MM.1S (cell line): Measurements from ENCODE around the gene GVQW3.
A peak's percentile ranks its signal among the peaks of the same experiment; 100 is the strongest.

ENCODE experiments used
- DNase-seq: peaks from one replicate; pipeline ENCODE4 v3.0.0-alpha.2; 2015
- H2AFZ ChIP-seq: fragments of 300-600 bp; sonication (generic); 2 replicates; pipeline ENCODE4 v1.6.0; 2016; ENCODE audit warnings: antibody characterized with exemption, low read length
- H3F3A ChIP-seq: fragments of 300-600 bp; sonication (generic); 2 replicates; pipeline ENCODE4 v1.6.1; 2016; ENCODE audit warnings: mild to moderate bottlenecking, antibody characterized with exemption, low read length, moderate library complexity, mixed read lengths; ENCODE audit not compliant: insufficient read depth
- H3K27ac ChIP-seq: fragments of 300-600 bp; sonication (generic); 2 replicates; pipeline ENCODE4 v1.5.1; 2016; ENCODE audit warnings: mild to moderate bottlenecking, low read length
- H3K27me3 ChIP-seq: fragments of 300-600 bp; sonication (generic); replicated peaks from 2 replicates; pipeline ENCODE4 v1.6.0; 2016; ENCODE audit warnings: low read length; ENCODE audit not compliant: insufficient read depth
- H3K36me3 ChIP-seq: fragments of 300-600 bp; sonication (generic); replicated peaks from 2 replicates; pipeline ENCODE4 v1.6.1; 2016; ENCODE audit warnings: mild to moderate bottlenecking, low read length, mixed read lengths; ENCODE audit not compliant: insufficient read depth
- H3K4me1 ChIP-seq: fragments of 300-600 bp; sonication (generic); 2 replicates; pipeline ENCODE4 v1.6.1; 2016; ENCODE audit warnings: low read length, mixed read lengths
- H3K4me2 ChIP-seq: fragments of 300-600 bp; sonication (generic); 2 replicates; pipeline ENCODE4 v1.6.0; 2016; ENCODE audit warnings: low read depth, low read length
- H3K4me3 ChIP-seq: fragments of 300-600 bp; sonication (generic); 2 replicates; pipeline ENCODE4 v1.5.1; 2016; ENCODE audit warnings: low read length, mixed read lengths
- H3K79me2 ChIP-seq: fragments of 300-600 bp; sonication (generic); 2 replicates; pipeline ENCODE4 v1.6.1; 2016; ENCODE audit warnings: mixed run types, low read length, mixed read lengths
- H3K9ac ChIP-seq: fragments of 300-600 bp; sonication (generic); 2 replicates; pipeline ENCODE4 v1.6.1; 2016; ENCODE audit warnings: low read length, mixed read lengths
- H3K9me2 ChIP-seq: fragments of 300-600 bp; sonication (generic); replicated peaks from 2 replicates; pipeline ENCODE4 v1.6.1; 2016; ENCODE audit warnings: mild to moderate bottlenecking, low read length, mixed read lengths; ENCODE audit not compliant: insufficient read depth
- H3K9me3 ChIP-seq: fragments of 300-600 bp; sonication (generic); replicated peaks from 2 replicates; pipeline ENCODE4 v1.6.1; 2016; ENCODE audit warnings: mild to moderate bottlenecking, low read length, mixed read lengths; ENCODE audit not compliant: insufficient read depth
- H4K20me1 ChIP-seq: fragments of 300-600 bp; sonication (generic); 2 replicates; pipeline ENCODE4 v1.6.1; 2016; ENCODE audit warnings: mild to moderate bottlenecking, low read length, moderate library complexity, mixed read lengths; ENCODE audit not compliant: insufficient read depth
- EZH2 ChIP-seq: fragments of 300-600 bp; sonication (generic); optimal IDR thresholded peaks from 2 replicates; pipeline ENCODE3; 2017; ENCODE audit warnings: low read depth, mild to moderate bottlenecking, antibody characterized with exemption, low read length, mixed read lengths
- EZH2phosphoT487 ChIP-seq: fragments of 300-600 bp; sonication (generic); IDR thresholded peaks from 2 replicates; pipeline ENCODE4 v1.6.1; 2018; ENCODE audit warnings: antibody characterized with exemption, low read length
- TF ChIP-seq, protein P1 (sequence below): fragments of 300-600 bp; sonication (generic); IDR thresholded peaks from 2 replicates; pipeline ENCODE4 v1.5.1; 2016; ENCODE audit warnings: antibody characterized with exemption, low read length, mixed read lengths

GVQW3 gene

GRCh38 chr11:76391811-76392475 lies 10.8 kb downstream of the GVQW3 start:
- H3K4me2 ChIP-seq, result no peak overlapping the region
- no peaks in the 10 kb centered on the region for H4K20me1 ChIP-seq
- H3K9me3 ChIP-seq, result no peaks in the 10 kb centered on the region
- H3K9me2 ChIP-seq, result no peaks in the 10 kb centered on the region
- H3K9ac ChIP-seq, result no peak overlapping the region
- H3K4me3 ChIP-seq, result no peak overlapping the region
- H3F3A ChIP-seq, result no peaks in the 10 kb centered on the region
- H2AFZ ChIP-seq, result no peak overlapping the region
- no peaks in the 10 kb centered on the region for H3K27me3 ChIP-seq
- TF ChIP-seq EZH2 (no peak), EZH2phosphoT487 (no peak)
- peaks cover 12% of the 10 kb centered on the region for H3K4me1 ChIP-seq
- H3K27ac ChIP-seq, result no peak overlapping the region
- H3K79me2 ChIP-seq, result no peaks in the 10 kb centered on the region
- no peaks in the 10 kb centered on the region for H3K36me3 ChIP-seq
- no peak for DNase-seq

DNA sequence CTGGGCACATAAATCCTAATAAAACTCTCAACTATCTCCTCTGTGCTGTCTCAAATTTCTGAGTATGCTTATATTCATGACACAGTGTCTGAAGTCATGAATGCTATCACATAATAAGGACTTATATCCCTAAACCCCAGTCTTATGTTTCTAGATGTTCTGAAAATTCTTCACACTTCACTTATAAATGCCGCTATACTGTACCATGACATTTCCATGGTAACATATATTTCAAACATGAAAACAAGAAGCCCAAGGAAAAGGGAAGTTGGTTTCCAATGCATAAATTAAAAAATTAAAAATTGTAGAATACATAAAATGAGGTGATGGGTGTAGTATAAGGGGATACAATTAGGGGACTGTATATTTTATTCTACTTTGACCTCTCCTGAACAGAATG lies 11.7 kb downstream of the GVQW3 start:
- no peaks in the 10 kb centered on the region for H3K36me3 ChIP-seq
- H3K9ac ChIP-seq, result no peak overlapping the region
- no peaks in the 10 kb centered on the region for H3K27me3 ChIP-seq
- no peak overlapping the region for H3K4me2 ChIP-seq
- no peak for DNase-seq
- no peaks in the 10 kb centered on the region for H3K79me2 ChIP-seq
- H3K27ac ChIP-seq, result no peak overlapping the region
- no peaks in the 10 kb centered on the region for H4K20me1 ChIP-seq
- H3K4me3 ChIP-seq, result no peak overlapping the region
- H3K4me1 ChIP-seq, result peaks cover 12% of the 10 kb centered on the region
- H3K9me2 ChIP-seq, result no peaks in the 10 kb centered on the region
- no peak overlapping the region for H2AFZ ChIP-seq
- no peaks in the 10 kb centered on the region for H3F3A ChIP-seq
- TF ChIP-seq, protein P1, sequence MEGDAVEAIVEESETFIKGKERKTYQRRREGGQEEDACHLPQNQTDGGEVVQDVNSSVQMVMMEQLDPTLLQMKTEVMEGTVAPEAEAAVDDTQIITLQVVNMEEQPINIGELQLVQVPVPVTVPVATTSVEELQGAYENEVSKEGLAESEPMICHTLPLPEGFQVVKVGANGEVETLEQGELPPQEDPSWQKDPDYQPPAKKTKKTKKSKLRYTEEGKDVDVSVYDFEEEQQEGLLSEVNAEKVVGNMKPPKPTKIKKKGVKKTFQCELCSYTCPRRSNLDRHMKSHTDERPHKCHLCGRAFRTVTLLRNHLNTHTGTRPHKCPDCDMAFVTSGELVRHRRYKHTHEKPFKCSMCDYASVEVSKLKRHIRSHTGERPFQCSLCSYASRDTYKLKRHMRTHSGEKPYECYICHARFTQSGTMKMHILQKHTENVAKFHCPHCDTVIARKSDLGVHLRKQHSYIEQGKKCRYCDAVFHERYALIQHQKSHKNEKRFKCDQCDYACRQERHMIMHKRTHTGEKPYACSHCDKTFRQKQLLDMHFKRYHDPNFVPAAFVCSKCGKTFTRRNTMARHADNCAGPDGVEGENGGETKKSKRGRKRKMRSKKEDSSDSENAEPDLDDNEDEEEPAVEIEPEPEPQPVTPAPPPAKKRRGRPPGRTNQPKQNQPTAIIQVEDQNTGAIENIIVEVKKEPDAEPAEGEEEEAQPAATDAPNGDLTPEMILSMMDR, result no peak
- no peaks in the 10 kb centered on the region for H3K9me3 ChIP-seq

DNA sequence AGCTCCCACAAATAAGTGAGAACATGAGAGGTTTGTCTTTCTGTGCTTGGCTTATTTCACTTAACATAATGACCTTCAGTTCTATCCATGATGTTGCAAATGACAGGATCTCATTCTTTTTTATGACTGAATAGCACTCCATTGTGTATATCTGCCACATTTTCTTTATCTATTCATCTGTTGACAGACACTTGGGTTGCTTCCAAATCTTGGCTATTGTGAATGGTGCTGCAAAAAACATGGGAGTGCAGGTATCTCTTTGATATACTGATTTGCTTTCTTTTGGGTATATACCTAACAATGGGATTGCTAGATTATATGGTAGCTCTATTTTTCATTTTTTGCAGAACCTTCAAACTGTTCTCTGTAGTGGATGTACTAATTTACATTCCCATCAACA lies 13.3 kb downstream of the GVQW3 start:
- H3K9me3 ChIP-seq, result no peaks in the 10 kb centered on the region
- peaks cover 12% of the 10 kb centered on the region for H3K4me1 ChIP-seq
- no peak overlapping the region for H3K27ac ChIP-seq
- H3K4me2 ChIP-seq, result no peak overlapping the region
- H4K20me1 ChIP-seq, result no peaks in the 10 kb centered on the region
- no peak overlapping the region for H3K9ac ChIP-seq
- no peak overlapping the region for H2AFZ ChIP-seq
- no peaks in the 10 kb centered on the region for H3K36me3 ChIP-seq
- TF ChIP-seq EZH2phosphoT487 (no peak), EZH2 (no peak)
- TF ChIP-seq, protein P1, result no peak
- no peaks in the 10 kb centered on the region for H3F3A ChIP-seq
- H3K27me3 ChIP-seq, result no peaks in the 10 kb centered on the region
- H3K4me3 ChIP-seq, result no peak overlapping the region
- H3K9me2 ChIP-seq, result no peaks in the 10 kb centered on the region
- no peaks in the 10 kb centered on the region for H3K79me2 ChIP-seq
- DNase-seq, result no peak

DNA sequence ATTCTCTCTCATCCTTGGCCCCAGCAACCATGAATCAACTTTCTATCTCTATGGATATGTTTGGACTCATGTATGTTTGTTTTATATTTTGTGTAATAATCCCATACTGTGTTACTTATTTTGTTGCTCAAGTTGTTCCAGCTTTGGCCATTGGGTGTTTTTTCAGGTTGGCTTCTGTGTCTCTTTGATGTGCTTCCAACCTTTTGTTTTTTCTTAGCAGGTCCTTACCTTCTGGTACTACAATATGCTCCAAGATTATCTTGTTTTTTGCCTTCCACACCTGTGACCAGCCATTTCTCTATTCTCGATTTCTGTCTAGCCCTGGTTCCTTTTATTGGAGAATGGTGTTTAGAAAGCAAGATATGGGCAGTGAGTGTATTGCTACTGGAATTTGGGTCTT lies 14.2 kb downstream of the GVQW3 start:
- H3K27ac ChIP-seq, result peak overlapping the region; percentile 11; the same call in 1 of the 2 replicates
- no peaks in the 10 kb centered on the region for H3F3A ChIP-seq
- peaks cover 12% of the 10 kb centered on the region for H3K4me1 ChIP-seq
- no peak overlapping the region for H3K9ac ChIP-seq
- H3K9me3 ChIP-seq, result no peaks in the 10 kb centered on the region
- no peaks in the 10 kb centered on the region for H3K27me3 ChIP-seq
- TF ChIP-seq EZH2 (no peak), EZH2phosphoT487 (no peak)
- TF ChIP-seq, protein P1, result no peak
- DNase-seq, result no peak
- H3K4me2 ChIP-seq, result peak overlapping the region; percentile 13; the same call in 1 of the 2 replicates
- H2AFZ ChIP-seq, result no peak overlapping the region
- H4K20me1 ChIP-seq, result no peaks in the 10 kb centered on the region
- no peak overlapping the region for H3K4me3 ChIP-seq
- H3K79me2 ChIP-seq, result no peaks in the 10 kb centered on the region
- H3K36me3 ChIP-seq, result no peaks in the 10 kb centered on the region
- no peaks in the 10 kb centered on the region for H3K9me2 ChIP-seq
